GM19025 (cell line): ENCODE results near the gene SOWAHC.

Experiments
- ATAC-seq: cut with Tn5 transposase; IDR thresholded peaks from one replicate; pipeline ENCODE4 v1.9.1; 2021; ENCODE audit warnings: mild to moderate bottlenecking, low read depth, moderate library complexity; ENCODE audit not compliant: unreplicated experiment

Gene SOWAHC

DNA sequence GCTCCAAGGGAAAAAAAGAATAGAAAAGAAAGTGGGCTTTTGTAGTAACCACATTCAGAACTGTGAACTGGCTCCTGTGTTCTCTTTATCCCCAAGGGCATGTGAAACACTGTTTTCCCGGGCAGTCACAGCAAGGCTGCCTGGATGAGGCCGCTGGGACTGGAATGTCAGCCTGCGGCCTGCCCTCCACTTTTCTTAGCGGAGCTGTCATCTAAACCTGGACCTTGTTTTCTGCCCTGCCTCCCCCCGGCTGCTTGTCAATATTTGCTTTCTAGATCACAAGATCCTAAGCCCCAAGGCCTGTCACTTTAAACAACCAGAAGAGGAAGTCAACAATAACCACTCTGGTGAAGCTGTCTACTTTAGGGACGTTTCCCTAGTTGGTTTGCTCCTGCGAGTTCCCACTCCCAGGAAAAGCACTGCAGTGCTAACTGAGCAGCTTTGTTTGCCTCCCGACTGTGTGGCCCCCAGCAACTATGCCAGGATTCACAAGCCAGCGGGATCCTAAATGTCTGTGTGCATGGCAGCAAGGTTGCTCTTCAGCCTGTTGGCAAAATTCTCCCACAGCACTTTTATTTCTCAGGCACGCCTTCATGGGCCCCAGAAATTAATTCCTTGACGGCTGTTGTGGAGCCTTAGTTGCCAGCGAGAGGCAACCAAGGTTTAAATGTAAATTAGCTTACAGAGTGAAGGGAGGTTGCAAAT lies 30.6 kb downstream of the SOWAHC start:
- no peak for ATAC-seq

DNA sequence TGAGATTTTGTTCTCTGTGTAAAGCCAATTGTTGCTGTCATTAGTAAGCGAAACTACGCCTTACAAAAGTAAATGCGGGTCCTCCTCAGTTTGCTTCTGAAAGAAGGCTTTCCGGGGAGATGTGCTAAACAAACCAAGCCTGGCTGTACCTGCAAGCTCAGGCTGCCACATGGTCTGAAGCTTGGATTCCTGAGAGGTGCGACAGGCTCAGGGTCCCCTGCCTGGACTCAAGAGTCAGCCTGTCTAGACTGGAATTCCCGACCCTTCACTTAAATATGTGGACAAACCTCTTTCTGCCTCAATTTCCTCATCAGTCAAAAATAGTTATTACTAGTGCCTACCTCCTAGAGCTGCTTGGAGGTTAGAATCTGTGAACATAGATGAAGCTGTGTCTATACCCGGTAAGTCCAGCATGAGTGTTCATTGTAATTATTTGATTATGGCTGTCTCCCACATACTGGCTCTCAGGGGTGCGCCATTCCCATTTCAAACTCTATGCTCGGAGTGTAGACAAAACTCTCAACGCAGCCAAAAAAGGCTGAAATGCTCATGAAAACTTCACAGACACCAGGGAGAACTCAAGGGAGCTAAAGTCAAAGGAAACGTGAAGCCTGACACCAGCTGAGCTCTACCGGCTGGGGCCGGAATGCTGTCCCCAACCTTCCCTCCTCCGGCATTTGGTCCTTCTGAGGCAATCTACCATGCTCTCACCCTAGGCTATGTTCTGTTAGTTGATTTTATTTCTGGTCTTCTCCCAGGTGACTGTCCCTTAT lies 31.4 kb downstream of the SOWAHC start:
- ATAC-seq: no peak

DNA sequence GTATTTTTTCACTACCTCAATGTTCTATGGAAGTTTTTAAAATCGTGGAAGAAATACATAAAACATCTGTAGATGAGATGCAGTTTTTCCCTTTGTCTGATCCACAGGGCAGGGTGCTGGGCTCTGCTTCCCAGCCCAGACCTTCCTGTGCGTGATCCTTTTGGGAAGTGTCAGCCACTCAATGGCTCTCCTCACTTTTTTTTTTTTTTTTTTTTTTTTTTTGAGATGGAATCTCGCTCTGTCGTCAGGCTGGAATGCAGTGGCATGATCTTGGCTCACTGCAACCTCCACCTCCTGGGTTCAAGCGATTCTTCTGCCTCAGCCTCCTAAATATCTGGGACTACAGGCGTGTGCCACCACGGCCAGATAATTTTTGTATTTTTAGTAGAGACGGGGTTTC lies 32.8 kb downstream of the SOWAHC start:
- no peak for ATAC-seq

DNA sequence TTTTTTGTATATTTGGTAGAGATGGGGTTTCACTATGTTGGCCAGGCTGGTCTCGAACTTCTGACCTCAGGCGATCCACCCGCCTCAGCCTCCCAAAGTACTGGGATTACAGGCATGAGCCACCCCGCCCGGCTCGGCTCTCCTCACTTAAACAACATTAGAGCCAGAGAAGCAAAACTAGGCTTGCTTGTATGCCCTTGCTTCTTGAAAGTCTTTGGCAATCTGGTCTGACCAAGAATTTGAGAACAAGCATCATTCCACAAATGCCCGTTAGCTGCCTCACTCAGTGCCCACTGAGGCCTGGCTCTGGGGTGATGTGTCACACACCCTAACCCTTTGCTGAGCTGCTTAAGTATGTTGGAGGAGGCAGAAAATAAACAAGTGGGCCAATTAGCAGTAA lies 33.5 kb downstream of the SOWAHC start:
- ATAC-seq: no peak

DNA sequence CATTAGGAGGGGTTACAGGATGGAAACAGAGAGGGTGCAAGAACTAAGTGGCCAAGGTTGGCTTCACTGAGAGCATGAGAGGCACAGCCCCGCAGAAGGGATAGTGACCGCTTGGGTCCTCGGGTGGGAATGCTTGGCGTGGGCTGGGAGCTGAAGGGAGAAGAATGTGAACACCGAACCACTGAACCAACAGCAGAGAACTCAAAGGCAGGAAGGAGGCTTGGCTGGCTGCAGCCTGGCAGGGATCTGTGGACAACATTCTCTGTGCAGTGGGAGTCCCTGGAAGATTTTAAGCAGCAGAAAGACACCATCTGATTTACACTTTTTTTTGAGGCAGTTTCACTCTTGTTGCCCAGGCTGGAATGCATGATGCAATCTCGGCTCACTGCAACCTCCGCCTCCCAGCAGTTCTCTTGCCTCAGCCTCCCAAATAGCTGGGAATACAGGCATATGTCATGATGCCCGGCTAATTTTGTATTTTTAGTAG lies 33.9 kb downstream of the SOWAHC start:
- no peak for ATAC-seq

DNA sequence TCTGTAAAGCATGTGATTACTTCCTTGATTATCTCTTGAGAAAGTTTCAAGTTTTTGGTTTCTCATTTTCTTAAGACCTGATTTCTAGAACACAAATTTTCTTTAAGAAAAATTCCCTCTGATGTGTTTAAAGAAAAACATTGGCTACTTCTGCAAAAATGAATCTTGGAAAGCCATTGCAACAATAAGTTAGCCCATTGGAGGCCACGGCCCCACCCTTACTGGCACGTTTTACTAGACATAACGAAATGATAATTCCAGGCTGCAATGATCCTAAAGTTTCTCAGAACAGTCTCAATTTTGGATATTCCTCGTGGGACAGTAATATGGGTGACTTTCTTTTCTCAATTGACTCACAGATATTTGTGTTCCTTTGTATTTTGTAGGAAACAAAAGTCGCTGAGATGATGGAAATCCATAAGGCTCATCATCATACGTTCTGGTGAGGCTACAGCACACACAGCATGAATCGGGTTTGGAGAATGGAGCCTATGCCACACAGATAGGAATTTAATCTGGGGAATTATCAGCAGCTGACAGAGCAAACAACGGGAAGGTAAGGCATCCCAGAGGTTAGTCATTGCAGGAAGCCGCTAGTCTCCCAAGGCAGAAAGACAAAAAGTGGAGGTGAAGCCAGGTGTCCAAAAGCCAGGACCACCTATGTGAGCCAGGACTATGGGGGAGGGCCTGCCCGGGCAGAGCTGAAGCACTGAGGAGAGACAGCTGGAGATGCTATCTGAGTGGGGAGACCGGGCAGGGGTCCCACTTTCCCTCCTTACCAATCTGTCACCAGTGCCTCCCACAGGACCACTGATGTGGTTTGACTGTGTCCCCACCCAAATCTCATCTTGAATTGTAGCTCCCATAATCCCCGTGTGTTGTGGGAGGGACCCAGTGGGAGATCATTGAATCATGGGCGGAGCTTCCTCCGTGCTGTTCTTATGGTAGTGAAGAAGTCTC lies 35.9 kb downstream of the SOWAHC start:
- ATAC-seq: no peak

DNA sequence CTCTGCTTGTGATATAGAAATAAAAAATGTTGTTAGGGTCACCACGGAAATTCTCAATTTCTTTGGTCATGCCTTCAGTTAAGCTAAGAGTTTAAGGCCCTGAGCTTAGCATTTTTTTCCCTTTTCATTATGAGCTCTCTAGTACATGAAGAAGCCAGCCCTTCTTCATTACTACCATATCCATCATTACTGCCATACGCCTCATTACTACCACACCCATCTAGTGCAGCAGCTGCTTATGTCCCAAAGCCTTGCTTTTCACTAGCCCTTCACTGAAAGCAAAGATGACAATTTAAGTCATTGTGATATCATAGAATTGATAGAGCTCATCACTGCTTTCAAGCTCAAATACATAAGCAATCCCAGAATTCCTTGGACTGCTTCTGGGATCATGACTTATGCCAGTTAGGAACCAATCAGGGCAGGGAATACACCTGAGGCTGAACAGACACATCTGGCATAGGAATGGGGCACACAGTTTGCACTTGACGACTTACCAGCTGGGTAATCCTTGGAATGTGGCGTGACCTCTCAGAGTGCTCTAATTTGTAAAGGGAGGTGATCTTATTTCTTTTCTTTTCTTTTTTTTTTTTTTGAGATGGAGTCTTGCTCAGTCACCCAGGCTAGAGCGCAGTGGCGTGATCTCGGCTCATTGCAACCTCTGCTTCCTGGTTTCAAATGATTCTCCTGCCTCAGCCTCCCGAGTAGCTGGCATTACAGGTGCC lies 40.3 kb downstream of the SOWAHC start:
- no peak for ATAC-seq

DNA sequence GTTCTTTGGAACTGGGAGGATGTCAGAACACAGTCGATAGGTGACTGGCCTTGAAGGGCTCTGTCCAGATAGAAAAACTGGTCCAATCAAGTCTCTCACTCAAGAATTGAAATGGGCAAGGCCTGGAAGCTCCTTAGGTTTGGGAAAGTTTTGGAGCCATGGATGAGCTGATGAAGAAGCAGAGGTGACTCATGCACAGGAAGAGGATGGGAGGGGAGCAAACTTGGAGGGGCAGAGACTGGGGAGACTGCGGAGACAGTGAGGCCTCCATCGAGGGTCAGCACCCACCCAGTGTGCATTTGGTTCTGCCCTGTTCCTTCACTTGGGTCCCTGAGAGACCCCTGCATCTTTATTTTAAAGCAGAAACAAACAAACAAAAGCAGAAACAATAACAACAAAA lies 41.1 kb downstream of the SOWAHC start:
- ATAC-seq: no peak

DNA sequence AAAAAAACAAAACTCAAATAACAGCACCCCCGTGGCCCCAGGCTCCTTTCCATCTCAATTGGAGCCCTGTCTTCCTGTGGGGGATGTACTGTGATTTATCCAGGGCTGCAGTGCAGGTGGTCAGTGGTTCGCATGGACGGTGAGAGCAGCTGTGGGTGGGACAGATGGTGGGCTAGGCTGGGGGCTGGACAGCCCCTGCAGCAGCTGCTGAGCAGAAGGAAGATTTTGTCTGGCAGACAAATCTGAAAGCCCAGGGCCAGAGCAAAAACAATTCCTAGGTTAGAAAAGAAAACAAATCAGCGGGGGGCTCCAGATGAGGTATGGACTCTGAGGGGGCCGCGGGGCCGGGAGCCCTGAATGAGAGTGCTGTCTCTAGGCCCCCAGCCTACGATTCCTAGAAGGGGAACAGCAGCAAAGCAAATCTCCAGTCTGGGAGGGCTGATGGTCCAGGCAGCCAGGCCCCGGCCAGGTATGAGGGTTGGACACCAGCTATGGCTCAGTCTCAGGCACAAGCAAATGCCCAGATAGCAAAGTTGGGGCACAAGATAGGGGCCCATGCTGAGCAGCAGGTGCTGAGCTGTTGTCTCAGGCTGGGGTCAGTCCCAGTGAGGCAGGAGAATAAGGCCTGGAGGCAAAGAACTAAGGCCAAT lies 45.4 kb downstream of the SOWAHC start:
- no peak for ATAC-seq

DNA sequence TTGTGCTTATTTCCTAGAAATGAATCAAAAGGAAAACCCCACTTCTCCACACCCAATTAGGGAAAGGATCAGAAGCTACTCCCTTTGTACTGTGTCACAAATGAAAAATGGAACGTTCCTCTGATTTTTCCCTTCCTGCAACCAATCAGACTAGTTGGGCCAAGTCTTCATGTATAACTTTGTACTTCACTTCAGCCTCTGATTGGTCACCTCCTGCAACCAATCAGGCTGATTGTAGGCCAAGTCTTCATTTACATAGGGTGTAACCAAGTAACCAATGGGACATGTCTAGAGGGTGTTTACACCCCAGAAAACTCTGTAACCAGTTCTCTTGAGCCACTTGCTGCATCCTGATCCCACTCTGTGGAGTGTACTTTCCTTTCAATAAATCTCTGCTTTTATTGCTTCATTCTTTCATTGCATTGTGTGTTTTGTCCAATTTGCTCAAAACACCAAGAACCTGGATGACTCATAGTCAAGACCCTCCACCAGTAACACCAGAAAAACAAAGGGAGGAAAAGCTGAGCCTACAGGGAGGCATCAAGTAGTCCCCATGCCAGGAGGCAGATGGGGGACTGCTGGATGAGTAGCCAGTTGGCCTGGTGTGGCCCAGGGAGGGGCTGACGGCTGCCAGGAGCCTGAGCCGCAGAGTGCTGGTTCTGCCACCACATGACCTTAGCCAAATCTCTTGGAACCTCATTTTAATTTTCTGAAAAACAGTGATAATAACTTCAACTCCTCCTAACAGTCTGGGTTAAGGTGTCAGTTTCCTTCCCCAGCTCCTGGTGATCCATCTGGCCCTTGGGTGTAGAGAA lies 46.1 kb downstream of the SOWAHC start:
- ATAC-seq: no peak

DNA sequence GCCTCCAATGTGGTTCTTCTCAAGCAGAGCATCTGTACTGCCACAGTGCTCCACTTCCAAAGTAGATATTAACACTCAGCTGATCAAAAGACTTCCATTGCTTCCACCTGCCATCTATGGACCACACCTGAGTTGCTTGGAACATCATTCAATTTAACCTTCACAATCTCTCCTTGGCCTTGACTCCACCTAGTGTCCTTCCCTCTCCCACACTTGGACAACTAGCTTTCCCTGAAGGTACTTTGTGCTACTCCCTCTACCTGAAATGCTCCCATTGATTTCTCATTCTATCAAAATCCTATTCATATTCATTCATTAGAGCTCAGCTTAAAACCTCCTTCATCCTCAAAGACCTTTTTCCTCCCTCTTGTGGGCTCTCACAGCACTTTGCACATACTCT lies 48.7 kb downstream of the SOWAHC start:
- no peak for ATAC-seq

DNA sequence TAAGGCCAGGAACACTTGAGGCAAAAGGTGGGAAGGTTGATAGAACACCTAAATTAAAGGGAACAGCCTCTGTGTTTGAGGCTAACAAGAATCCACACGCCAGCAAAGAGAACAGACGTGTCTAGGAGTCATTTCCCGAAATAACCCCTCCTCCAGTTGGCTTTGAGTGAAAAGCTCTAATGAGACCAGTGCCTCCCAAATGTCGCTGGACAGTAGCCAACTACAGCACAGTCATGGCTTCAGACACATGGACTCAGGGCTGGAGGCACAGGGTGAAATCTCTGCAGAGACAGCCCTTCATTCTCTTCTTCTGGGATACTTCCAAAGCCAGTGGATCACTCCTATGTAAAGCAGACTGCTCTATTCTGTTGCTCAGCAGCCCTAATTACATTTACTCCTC lies 49.6 kb downstream of the SOWAHC start:
- ATAC-seq: no peak

DNA sequence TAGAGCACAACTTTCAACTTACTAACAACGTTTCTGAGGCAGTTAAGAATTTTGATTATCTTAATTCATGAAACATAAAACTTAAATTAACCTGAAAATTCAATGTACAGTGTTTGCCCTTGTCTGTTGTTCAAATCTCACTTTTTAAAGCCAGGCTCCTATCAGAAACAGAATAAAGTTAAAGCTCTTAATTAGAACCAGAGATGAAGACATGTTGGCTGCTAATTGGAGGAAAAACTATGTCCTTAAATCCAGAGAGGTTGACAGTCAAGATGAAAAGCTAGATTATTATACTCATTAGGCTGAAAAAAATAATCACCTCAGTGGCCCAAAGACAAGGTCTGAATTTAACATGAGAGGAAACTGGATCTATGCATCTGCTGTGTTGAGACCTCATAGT lies 52.3 kb downstream of the SOWAHC start:
- ATAC-seq: no peak
